ENCODE data around the gene SLAMF1.

DNA sequence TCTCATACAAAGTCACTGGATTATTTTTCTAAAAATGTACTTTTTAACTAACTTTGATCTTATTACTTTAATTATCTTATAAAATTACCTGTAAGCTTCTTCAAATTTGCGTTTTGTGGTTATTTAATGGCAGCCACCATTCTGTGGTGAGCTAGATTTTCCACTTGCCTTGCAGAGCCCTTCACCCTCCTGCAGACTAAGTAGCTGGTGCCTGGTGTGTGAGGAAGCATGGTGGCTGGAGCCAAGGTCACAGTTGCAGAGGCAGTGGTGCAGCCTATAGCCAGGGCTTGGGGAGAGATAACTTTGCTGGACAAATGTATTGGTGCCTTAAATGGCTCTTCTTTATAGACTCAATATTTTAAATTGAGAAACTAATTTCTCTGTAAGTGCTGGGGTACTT, 56.4 kb downstream of the SLAMF1 start:
- TF ChIP-seq, protein P1, sequence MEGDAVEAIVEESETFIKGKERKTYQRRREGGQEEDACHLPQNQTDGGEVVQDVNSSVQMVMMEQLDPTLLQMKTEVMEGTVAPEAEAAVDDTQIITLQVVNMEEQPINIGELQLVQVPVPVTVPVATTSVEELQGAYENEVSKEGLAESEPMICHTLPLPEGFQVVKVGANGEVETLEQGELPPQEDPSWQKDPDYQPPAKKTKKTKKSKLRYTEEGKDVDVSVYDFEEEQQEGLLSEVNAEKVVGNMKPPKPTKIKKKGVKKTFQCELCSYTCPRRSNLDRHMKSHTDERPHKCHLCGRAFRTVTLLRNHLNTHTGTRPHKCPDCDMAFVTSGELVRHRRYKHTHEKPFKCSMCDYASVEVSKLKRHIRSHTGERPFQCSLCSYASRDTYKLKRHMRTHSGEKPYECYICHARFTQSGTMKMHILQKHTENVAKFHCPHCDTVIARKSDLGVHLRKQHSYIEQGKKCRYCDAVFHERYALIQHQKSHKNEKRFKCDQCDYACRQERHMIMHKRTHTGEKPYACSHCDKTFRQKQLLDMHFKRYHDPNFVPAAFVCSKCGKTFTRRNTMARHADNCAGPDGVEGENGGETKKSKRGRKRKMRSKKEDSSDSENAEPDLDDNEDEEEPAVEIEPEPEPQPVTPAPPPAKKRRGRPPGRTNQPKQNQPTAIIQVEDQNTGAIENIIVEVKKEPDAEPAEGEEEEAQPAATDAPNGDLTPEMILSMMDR (IDR thresholded peaks at IDR 0.05; ENCODE audit: insufficient read depth, low read length, poor library complexity, severe bottlenecking): no peak
- TF ChIP-seq EZH2phosphoT487 (conservative IDR thresholded peaks at IDR 0.05; ENCODE audit: low read length): no peak
